Measurements from ENCODE around the gene AGPAT3.

DNA sequence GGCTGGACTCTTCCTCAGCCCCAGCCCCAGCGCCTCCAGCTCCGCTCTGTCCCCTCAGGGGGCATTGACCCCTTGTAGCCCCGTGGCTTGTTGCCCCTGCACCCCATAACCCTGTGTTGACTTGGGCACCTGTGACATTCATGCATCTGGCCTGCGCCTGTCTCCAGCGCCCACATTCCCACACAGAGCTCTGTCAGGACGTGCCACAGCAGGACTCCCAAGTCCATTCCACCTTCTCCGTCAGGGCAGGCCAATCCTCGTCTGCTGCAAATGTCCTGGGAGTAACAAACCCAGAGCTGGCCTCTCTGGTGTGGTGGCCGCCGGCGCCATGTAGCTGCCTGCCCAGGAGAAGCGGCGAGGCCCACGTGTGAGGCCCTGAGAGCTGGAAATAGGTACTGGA lies 60.6 kb downstream of the AGPAT3 start:
- TF ChIP-seq EZH2 (IDR thresholded peaks at IDR 0.05; ENCODE audit: borderline replicate concordance, low read depth, low read length, severe bottlenecking) = no peak
- TF ChIP-seq, protein P1, sequence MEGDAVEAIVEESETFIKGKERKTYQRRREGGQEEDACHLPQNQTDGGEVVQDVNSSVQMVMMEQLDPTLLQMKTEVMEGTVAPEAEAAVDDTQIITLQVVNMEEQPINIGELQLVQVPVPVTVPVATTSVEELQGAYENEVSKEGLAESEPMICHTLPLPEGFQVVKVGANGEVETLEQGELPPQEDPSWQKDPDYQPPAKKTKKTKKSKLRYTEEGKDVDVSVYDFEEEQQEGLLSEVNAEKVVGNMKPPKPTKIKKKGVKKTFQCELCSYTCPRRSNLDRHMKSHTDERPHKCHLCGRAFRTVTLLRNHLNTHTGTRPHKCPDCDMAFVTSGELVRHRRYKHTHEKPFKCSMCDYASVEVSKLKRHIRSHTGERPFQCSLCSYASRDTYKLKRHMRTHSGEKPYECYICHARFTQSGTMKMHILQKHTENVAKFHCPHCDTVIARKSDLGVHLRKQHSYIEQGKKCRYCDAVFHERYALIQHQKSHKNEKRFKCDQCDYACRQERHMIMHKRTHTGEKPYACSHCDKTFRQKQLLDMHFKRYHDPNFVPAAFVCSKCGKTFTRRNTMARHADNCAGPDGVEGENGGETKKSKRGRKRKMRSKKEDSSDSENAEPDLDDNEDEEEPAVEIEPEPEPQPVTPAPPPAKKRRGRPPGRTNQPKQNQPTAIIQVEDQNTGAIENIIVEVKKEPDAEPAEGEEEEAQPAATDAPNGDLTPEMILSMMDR (IDR thresholded peaks at IDR 0.05; ENCODE audit: extremely low read depth in 1 of 2, insufficient read depth in 1 of 2, low read depth in 1 of 2, low read length in 2 of 2) = no peak
- no peak for TF ChIP-seq POLR2A (IDR thresholded peaks at IDR 0.05; ENCODE audit: low read depth, low read length)
- no peak for TF ChIP-seq FOS (IDR thresholded peaks at IDR 0.05; ENCODE audit: borderline replicate concordance, insufficient read depth, low read length)
- no peak for TF ChIP-seq POLR2AphosphoS5 (IDR thresholded peaks at IDR 0.05; ENCODE audit: insufficient read depth, low read depth, low read length)
- TF ChIP-seq, protein P2, sequence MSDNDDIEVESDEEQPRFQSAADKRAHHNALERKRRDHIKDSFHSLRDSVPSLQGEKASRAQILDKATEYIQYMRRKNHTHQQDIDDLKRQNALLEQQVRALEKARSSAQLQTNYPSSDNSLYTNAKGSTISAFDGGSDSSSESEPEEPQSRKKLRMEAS (IDR thresholded peaks at IDR 0.05; ENCODE audit: insufficient read depth, insufficient read length) = no peak
- TF ChIP-seq GATA2 (IDR thresholded peaks at IDR 0.05; ENCODE audit: insufficient read depth, insufficient read length, low read depth, low read length) = no peak
- no peak for TF ChIP-seq JUN (IDR thresholded peaks at IDR 0.05; ENCODE audit: borderline replicate concordance, insufficient read depth, insufficient read length, low read depth)
